Body of pancreas (tissue), 4 donors: ENCODE results near the gene AMBRA1.

Experiments
- POLR2A ChIP-seq, 3 donors: fragments of 450-650 bp; IDR thresholded peaks; one replicate each; pipeline ENCODE4 v1.6.1; 2016; ENCODE audit warnings: antibody characterized with exemption in 3 of 3, mild to moderate bottlenecking in 2 of 3
- TF ChIP-seq, protein P1 (sequence below), 7 experiments: fragments of 450-650 bp in 4 of 7; fragments of 200-600 bp in 3 of 7; sonication (generic) in 3 of 7; IDR thresholded peaks; one replicate each; pipeline ENCODE4 v1.5.1; 2016 to 2019; ENCODE audit warnings: antibody characterized with exemption in 7 of 7

DNA sequence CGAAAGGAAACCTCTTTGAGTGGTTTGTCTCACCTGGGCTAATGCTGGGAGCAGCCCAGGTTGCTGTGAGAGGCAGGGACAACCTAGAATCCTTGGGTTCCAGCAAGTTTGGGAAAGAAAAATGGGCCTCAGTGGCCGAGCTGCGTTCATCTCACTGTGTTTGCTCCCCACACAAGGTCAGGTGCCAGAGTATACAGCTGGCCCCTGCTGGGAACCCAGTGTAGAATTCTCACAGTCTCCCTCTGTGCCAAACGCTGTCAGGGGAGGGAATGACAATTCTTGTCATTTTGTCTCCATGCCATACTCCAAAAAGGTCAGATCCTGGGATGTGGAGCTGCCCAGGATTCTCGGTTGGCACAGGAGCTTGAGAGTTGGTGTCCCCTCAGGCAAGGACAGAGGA, 242.2 kb downstream of the AMBRA1 start:
- TF ChIP-seq, protein P1, sequence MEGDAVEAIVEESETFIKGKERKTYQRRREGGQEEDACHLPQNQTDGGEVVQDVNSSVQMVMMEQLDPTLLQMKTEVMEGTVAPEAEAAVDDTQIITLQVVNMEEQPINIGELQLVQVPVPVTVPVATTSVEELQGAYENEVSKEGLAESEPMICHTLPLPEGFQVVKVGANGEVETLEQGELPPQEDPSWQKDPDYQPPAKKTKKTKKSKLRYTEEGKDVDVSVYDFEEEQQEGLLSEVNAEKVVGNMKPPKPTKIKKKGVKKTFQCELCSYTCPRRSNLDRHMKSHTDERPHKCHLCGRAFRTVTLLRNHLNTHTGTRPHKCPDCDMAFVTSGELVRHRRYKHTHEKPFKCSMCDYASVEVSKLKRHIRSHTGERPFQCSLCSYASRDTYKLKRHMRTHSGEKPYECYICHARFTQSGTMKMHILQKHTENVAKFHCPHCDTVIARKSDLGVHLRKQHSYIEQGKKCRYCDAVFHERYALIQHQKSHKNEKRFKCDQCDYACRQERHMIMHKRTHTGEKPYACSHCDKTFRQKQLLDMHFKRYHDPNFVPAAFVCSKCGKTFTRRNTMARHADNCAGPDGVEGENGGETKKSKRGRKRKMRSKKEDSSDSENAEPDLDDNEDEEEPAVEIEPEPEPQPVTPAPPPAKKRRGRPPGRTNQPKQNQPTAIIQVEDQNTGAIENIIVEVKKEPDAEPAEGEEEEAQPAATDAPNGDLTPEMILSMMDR (IDR thresholded peaks at IDR 0.05) = no peak
- no peak for TF ChIP-seq POLR2A (IDR thresholded peaks at IDR 0.05)
